Kidney epithelial cell (primary cell): ENCODE measurements around the gene CEP112. TPM values are rescaled to one million over a fixed set of nuclear protein-coding genes. Genes with fewer than 3 reads are reported as not detected.

Experiments used
- DNase-seq: peaks from one replicate; pipeline ENCODE4 v3.0.0-alpha.2; 2010; ENCODE audit warnings: low read depth
- H3K27me3 ChIP-seq: 2 replicates; pipeline ENCODE4 v1.6.0; 2011; ENCODE audit warnings: low read length; ENCODE audit not compliant: control insufficient read depth, insufficient read depth
- H3K36me3 ChIP-seq: 2 replicates; pipeline ENCODE4 v1.5.1; 2011; ENCODE audit warnings: low read length; ENCODE audit not compliant: control insufficient read depth, insufficient read depth
- H3K4me3 ChIP-seq: 2 replicates; pipeline ENCODE4 v1.5.1; 2011; ENCODE audit warnings: low read depth, mild to moderate bottlenecking, control low read depth, low read length
- CTCF ChIP-seq: IDR thresholded peaks from 2 replicates; pipeline ENCODE4 v1.5.1; 2011; ENCODE audit warnings: mild to moderate bottlenecking, moderate library complexity, low read length, control low read depth, inconsistent platforms; ENCODE audit not compliant: insufficient read depth, poor library complexity, severe bottlenecking
- total RNA-seq: library from RNA; depleted of rRNA; stranded (reverse); fragments of >200 nt; gene quantifications from 2 replicates; pipeline ENCODE4 v1.2.3, GENCODE V29; 2015

Gene CEP112
- total RNA-seq, 1 donor from 2014 or later: 6.5 TPM

- TF ChIP-seq CTCF: no peak
- Histone ChIP-seq H3K4me3 (no peak overlapping the region), H3K36me3 (no peaks in the 10 kb centered on the region), H3K27me3 (no peaks in the 10 kb centered on the region)
- no peak for DNase-seq
These were observed 93.9 kb downstream of the CEP112 start for GRCh38 chr17:66098040-66098439.

- H3K4me3 ChIP-seq: no peak overlapping the region
- TF ChIP-seq CTCF: no peak
- no peaks in the 10 kb centered on the region for H3K36me3 ChIP-seq
- no peak for DNase-seq
- H3K27me3 ChIP-seq: no peaks in the 10 kb centered on the region
These were observed 97.2 kb downstream of the CEP112 start for GRCh38 chr17:66094727-66095126.

- no peak for TF ChIP-seq CTCF
- DNase-seq: no peak
- H3K4me3 ChIP-seq: no peak overlapping the region
- no peaks in the 10 kb centered on the region for H3K36me3 ChIP-seq
- no peaks in the 10 kb centered on the region for H3K27me3 ChIP-seq
These were observed 100.4 kb downstream of the CEP112 start for GRCh38 chr17:66091445-66092080.

- Histone ChIP-seq H3K4me3 (no peak overlapping the region), H3K36me3 (no peaks in the 10 kb centered on the region), H3K27me3 (no peaks in the 10 kb centered on the region)
- no peak for DNase-seq
- TF ChIP-seq CTCF: no peak
These were observed 102.2 kb downstream of the CEP112 start for GRCh38 chr17:66089764-66090163.

GRCh38 chr17:66088173-66088572 lies 103.8 kb downstream of the CEP112 start:
- no peak for DNase-seq
- Histone ChIP-seq H3K36me3 (no peaks in the 10 kb centered on the region), H3K4me3 (no peak overlapping the region), H3K27me3 (no peaks in the 10 kb centered on the region)
- no peak for TF ChIP-seq CTCF

GRCh38 chr17:66087073-66087472 lies 104.9 kb downstream of the CEP112 start:
- Histone ChIP-seq H3K36me3 (no peaks in the 10 kb centered on the region), H3K27me3 (no peaks in the 10 kb centered on the region), H3K4me3 (no peak overlapping the region)
- no peak for DNase-seq
- no peak for TF ChIP-seq CTCF
